Epithelial cell of proximal tubule (primary cell): ENCODE measurements around the gene METTL15. TPM values are rescaled to one million over a fixed set of nuclear protein-coding genes. Genes with fewer than 3 reads are reported as not detected.

Source experiments
- DNase-seq: peaks from one replicate; pipeline ENCODE4 v3.0.0-alpha.2; 2011; ENCODE audit warnings: low read depth
- H3K4me3 ChIP-seq: 2 replicates; pipeline ENCODE4 v1.5.1; 2011; ENCODE audit warnings: low read depth, mild to moderate bottlenecking, low read length
- CTCF ChIP-seq: conservative IDR thresholded peaks from 2 replicates; pipeline ENCODE4 v1.5.1; 2012; ENCODE audit warnings: low read depth, mild to moderate bottlenecking, low read length
- total RNA-seq: library from RNA; depleted of rRNA; stranded (reverse); fragments of >200 nt; gene quantifications from 2 replicates; pipeline ENCODE4 v1.2.3, GENCODE V29; 2015

Gene METTL15
- total RNA-seq, 1 donor from 2014 or later = 8.7 TPM

- TF ChIP-seq CTCF = no peak
- DNase-seq = peak; percentile 92
- no peak overlapping the region for H3K4me3 ChIP-seq
Observed at GRCh38 chr11:28146123-28146751, 38.0 kb downstream of the METTL15 start.

DNA sequence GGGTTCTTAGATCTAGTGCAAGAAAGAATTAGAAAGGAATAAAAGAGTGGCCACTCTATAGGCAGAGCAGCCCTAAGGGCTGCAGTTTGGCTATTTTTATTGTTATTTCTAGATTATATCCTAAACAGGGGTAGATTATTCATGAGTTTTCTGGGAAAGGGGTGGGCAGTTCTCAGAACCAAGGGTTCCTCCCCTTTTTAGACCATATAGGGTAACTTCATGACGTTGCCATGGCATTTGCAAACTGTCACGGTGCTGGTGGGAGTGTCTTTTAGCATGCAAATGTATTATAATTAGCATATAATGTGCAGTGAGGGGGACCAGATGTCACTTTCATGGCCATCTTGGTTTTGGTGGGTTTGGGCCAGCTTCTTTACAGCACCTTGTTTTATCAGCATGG, 44.6 kb downstream of the METTL15 start:
- no peak for TF ChIP-seq CTCF
- no peak for DNase-seq
- H3K4me3 ChIP-seq = no peak overlapping the region

DNA sequence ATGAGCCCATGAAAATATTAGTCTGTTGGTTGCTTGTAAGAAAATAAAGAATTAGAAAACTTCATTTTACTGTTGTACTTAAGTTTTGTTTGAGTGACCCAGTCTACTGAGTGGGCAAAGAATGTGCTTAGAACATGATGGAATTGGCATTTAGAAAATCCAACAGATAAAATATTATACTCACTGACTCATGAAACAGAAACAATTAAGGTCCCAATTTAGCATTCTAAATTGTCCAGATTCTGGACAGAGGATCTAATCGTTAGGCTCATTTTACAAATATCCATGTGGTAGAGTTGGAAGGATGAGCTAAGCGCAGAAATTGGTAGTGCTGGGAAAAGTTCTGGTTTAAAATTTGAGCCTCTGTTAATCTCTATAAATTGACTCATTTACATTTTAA, 45.4 kb downstream of the METTL15 start:
- no peak overlapping the region for H3K4me3 ChIP-seq
- DNase-seq = no peak
- TF ChIP-seq CTCF = no peak

DNA sequence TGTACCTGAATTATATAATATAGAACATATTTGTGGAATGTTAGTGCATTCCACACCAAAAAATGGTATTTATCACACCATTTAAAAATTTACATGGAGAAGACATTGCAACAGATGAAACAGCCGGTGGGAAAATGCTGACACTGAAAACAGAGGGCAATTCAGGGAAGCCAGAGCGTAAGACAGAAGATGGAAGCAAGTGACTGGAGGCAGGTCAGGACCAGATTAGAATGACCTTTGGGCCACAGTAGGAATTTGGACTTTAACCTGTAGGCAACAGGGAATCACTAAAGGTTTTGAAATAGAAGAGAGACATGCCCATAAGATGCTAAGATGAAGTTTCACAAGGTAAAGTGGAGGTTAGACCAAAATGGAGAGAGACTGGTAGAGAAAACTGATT, 60.5 kb downstream of the METTL15 start:
- TF ChIP-seq CTCF = no peak
- DNase-seq = no peak
- no peak overlapping the region for H3K4me3 ChIP-seq

- TF ChIP-seq CTCF = no peak
- no peak overlapping the region for H3K4me3 ChIP-seq
- no peak for DNase-seq
Observed at GRCh38 chr11:28169816-28170215, 61.6 kb downstream of the METTL15 start.

GRCh38 chr11:28170759-28171158, 62.6 kb downstream of the METTL15 start:
- DNase-seq = no peak
- H3K4me3 ChIP-seq = no peak overlapping the region
- TF ChIP-seq CTCF = no peak

- no peak overlapping the region for H3K4me3 ChIP-seq
- no peak for TF ChIP-seq CTCF
- no peak for DNase-seq
Observed at GRCh38 chr11:28176351-28176750, 68.2 kb downstream of the METTL15 start.
